HCT116 (cell line): ENCODE measurements around the gene SRSF3. TPM values are rescaled to one million over a fixed set of nuclear protein-coding genes. Genes with fewer than 3 reads are reported as not detected.

Experiments used
- ATAC-seq: fragments of 200-7000 bp; cut with Tn5 transposase; 2 replicates; pipeline ENCODE4 v1.9.1; 2020; ENCODE audit warnings: mild to moderate bottlenecking, moderate library complexity
- BruUV-seq: library from RNA; stranded (reverse); fragments of 400-500 nt; replicated peaks from 2 replicates; lab custom pipeline; 2021; lab: Mats Ljungman, UMichigan
- CTCF ChIA-PET: fragments of 300-600 bp; sonication (Branson Sonifier 250); formaldehyde crosslinking; loops from one replicate; lab custom pipeline; 2021; ENCODE audit warnings: antibody characterized with exemption; lab: Charles Lee
- POLR2A ChIA-PET: fragments of 300-600, 350-600 bp; sonication (Branson Sonifier 250); formaldehyde crosslinking; loops from one replicate; lab custom pipeline; 2021; ENCODE audit warnings: antibody characterized with exemption; lab: Charles Lee
- RAD21 ChIA-PET, 2 experiments: fragments of 300-600 bp; sonication (Branson Sonifier 250); formaldehyde crosslinking; loops; one replicate each; lab custom pipeline; 2023; ENCODE audit warnings: low total read pairs in 2 of 2; ENCODE audit not compliant: uncharacterized antibody in 2 of 2, unreplicated experiment in 2 of 2, low non-redundant PET in 1 of 2; lab: Charles Lee
- DNase-seq: peaks from one replicate; pipeline ENCODE4 v3.0.0-alpha.2; 2010; ENCODE audit warnings: low read depth, low spot score
- H2AFZ ChIP-seq: fragments of 200-600 bp; shearing (Covaris generic), sonication (generic); 2 replicates; pipeline ENCODE4 v1.6.1; 2017; ENCODE audit warnings: low read depth, mixed run types, mixed read lengths, antibody characterized with exemption, low read length; ENCODE audit not compliant: poor library complexity, severe bottlenecking
- H3K27ac ChIP-seq: 2 replicates; pipeline ENCODE4 v1.5.1; 2012; ENCODE audit warnings: low read depth, low read length
- H3K27me3 ChIP-seq: fragments of 200-600 bp; sonication (generic); 2 replicates; pipeline ENCODE4 v1.6.1; 2016; ENCODE audit warnings: mixed run types, low read length, mixed read lengths; ENCODE audit not compliant: insufficient read depth
- H3K36me3 ChIP-seq, 2 experiments: fragments of 200-500 bp in 1 of 2; fragments of 200-600 bp in 1 of 2; sonication (Bioruptor generic) in 1 of 2; sonication (generic) in 1 of 2; 2 replicates each; pipeline versions ENCODE4 v1.5.1 to v1.6.1; 2014 to 2016; ENCODE audit warnings: low read length in 2 of 2, inconsistent platforms in 1 of 2, mixed read lengths in 1 of 2, mixed run types in 1 of 2; ENCODE audit not compliant: insufficient read depth in 2 of 2, control insufficient read depth in 1 of 2
- H3K4me1 ChIP-seq, 2 experiments: fragments of 200-600 bp in 1 of 2; sonication (generic) in 1 of 2; 2 replicates each; pipeline versions ENCODE4 v1.5.1 to v1.6.1; 2012 to 2017; ENCODE audit warnings: low read length in 2 of 2, inconsistent platforms in 1 of 2, mild to moderate bottlenecking in 1 of 2, mixed read lengths in 1 of 2, mixed run types in 1 of 2, moderate library complexity in 1 of 2; ENCODE audit not compliant: insufficient read depth in 2 of 2, control insufficient read depth in 1 of 2
- H3K4me2 ChIP-seq: fragments of 200-600 bp; sonication (generic); 2 replicates; pipeline ENCODE4 v1.6.1; 2017; ENCODE audit warnings: mixed run types, low read length, mixed read lengths
- H3K4me3 ChIP-seq, 2 experiments: fragments of 200-600 bp in 1 of 2; sonication (generic) in 1 of 2; replicated peaks in 1 of 2; 2 replicates each; pipeline ENCODE4 v1.5.1; 2011 to 2016; ENCODE audit warnings: low read length in 2 of 2, control low read depth in 1 of 2, low read depth in 1 of 2, mild to moderate bottlenecking in 1 of 2, mixed read lengths in 1 of 2, mixed run types in 1 of 2
- H3K79me2 ChIP-seq: fragments of 200-600 bp; sonication (generic); 2 replicates; pipeline ENCODE4 v1.6.1; 2017; ENCODE audit warnings: mild to moderate bottlenecking, mixed run types, low read length, moderate library complexity, mixed read lengths; ENCODE audit not compliant: insufficient read depth
- H3K9ac ChIP-seq: fragments of 200-600 bp; sonication (generic); 2 replicates; pipeline ENCODE4 v1.6.1; 2016; ENCODE audit warnings: low read length, mixed read lengths
- H3K9me2 ChIP-seq: fragments of 200-600 bp; sonication (generic), shearing (Covaris generic); 2 replicates; pipeline ENCODE4 v1.6.1; 2017; ENCODE audit warnings: mixed run types, mild to moderate bottlenecking, moderate library complexity; ENCODE audit not compliant: insufficient read depth
- H3K9me3 ChIP-seq, 2 experiments: fragments of 200-500 bp in 1 of 2; fragments of 200-600 bp in 1 of 2; sonication (Bioruptor generic) in 1 of 2; sonication (generic) in 1 of 2; 2 replicates each; pipeline ENCODE4 v1.6.1; 2014 to 2017; ENCODE audit warnings: low read length in 2 of 2, mixed read lengths in 2 of 2, inconsistent platforms in 1 of 2, low read depth in 1 of 2, mild to moderate bottlenecking in 1 of 2, mixed run types in 1 of 2, moderate library complexity in 1 of 2; ENCODE audit not compliant: control insufficient read depth in 1 of 2, insufficient read depth in 1 of 2
- H4K20me1 ChIP-seq: fragments of 200-600 bp; sonication (generic), shearing (Covaris generic); 2 replicates; pipeline ENCODE4 v1.6.1; 2017; ENCODE audit warnings: mixed run types, mild to moderate bottlenecking, moderate library complexity; ENCODE audit not compliant: insufficient read depth
- CBX3 ChIP-seq: IDR thresholded peaks from 2 replicates; pipeline ENCODE4 v1.6.1; 2012; ENCODE audit warnings: low read depth
- CEBPB ChIP-seq: IDR thresholded peaks from 2 replicates; pipeline ENCODE4 v1.6.1; 2012; ENCODE audit warnings: low read depth
- EZH2phosphoT487 ChIP-seq: fragments of 200-600 bp; IDR thresholded peaks from 2 replicates; pipeline ENCODE4 v1.6.1; 2018; ENCODE audit warnings: antibody characterized with exemption, borderline replicate concordance
- POLR2A ChIP-seq: IDR thresholded peaks from 2 replicates; pipeline ENCODE4 v1.7.0; 2011; ENCODE audit warnings: borderline replicate concordance; ENCODE audit not compliant: insufficient read depth, insufficient read length; ENCODE audit errors: extremely low read depth
- POLR2AphosphoS5 ChIP-seq: IDR thresholded peaks from 2 replicates; pipeline ENCODE4 v1.6.1; 2011; ENCODE audit warnings: mild to moderate bottlenecking, low read depth, low read length, moderate library complexity
- RAD21 ChIP-seq: IDR thresholded peaks from 2 replicates; pipeline ENCODE4 v1.6.1; 2012; ENCODE audit warnings: low read depth, mild to moderate bottlenecking
- SIN3A ChIP-seq: IDR thresholded peaks from 2 replicates; pipeline ENCODE4 v1.6.1; 2012; ENCODE audit warnings: low read depth
- SP1 ChIP-seq: IDR thresholded peaks from 2 replicates; pipeline ENCODE4 v1.6.1; 2012; ENCODE audit warnings: low read depth
- YY1 ChIP-seq: IDR thresholded peaks from 2 replicates; pipeline ENCODE4 v1.6.1; 2011; ENCODE audit warnings: low read length, low read depth, moderate library complexity, mild to moderate bottlenecking; ENCODE audit not compliant: insufficient replicate concordance; ENCODE audit errors: extremely low read depth
- intact Hi-C: fragments of 100-400 bp; cut with micrococcal nuclease; formaldehyde crosslinking; loops from 2 replicates; pipeline ENCODE4 v1.10.0; 2022
- total RNA-seq: library from RNA; stranded (reverse); gene quantifications from one replicate; pipeline ENCODE4 v1.2.1, GENCODE V29; 2021; ENCODE audit not compliant: unreplicated experiment
- TF ChIP-seq, protein P1 (sequence below): IDR thresholded peaks from 2 replicates; pipeline ENCODE4 v1.6.1; 2012; ENCODE audit warnings: low read depth

SRSF3 gene
- total RNA-seq, 1 experiment from 2014 or later = 362 TPM

DNA sequence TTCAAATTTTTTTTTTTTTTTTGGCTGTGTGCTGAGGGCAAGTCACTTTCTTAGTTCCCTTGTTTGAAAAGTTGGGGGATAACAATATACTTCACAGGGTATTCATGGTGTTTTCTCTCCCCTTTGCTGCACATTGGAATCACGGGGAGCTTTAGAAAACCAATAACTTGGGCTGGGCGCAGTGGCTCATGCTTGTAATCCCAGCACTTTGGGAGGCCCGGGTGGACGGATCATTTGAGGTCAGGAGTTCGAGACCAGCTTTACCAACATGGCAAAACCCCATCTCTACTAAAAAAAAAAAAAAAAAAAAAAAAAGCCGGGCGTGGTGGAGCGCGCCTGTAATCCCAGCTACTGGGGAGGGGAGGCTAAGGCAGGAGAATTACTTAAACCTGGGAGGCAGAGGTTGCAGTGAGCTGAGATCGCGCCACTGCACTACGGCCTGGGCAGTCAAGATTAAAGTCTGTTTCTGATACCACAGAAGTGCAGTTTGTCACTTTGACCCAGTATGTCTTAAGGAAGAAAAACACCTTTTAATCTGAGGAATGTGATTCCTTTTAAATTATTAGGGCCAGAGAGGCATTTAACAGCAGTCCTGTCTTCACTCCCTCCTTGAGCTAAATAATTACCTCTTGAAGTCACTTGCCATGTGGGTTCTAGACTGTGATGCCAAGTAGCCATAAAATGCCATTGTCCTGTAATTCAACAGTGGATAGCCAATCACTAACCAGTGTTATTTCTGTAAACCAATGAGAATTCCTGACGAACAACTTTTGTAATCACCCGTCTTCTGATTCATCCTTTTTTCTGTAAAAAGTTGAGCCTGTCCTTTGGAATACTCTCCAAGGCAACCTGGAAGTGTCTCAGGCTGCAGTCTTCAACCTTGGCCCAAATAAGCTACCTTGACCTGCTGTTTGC, 16.1 kb downstream of the SRSF3 start:
- Histone ChIP-seq H3K9ac (no peak overlapping the region), H3K9me2 (no peaks in the 10 kb centered on the region), H3K36me3 (peaks cover 12 to 28% of the 10 kb centered on the region in 2 experiments), H3K27ac (no peak overlapping the region), H4K20me1 (peaks cover 13% of the 10 kb centered on the region; the same call in 1 of the 2 replicates), H3K4me3 (no peak overlapping the region), H3K4me1 (peaks cover 12 to 16% of the 10 kb centered on the region in 2 experiments), H3K27me3 (no peaks in the 10 kb centered on the region), H3K9me3 (no peaks in the 10 kb centered on the region), H3K79me2 (peaks cover 43% of the 10 kb centered on the region), H2AFZ (no peak overlapping the region), H3K4me2 (no peak overlapping the region)
- POLR2A ChIA-PET = interaction anchor here (1.5 to 3.2 kb wide), 2 partner anchors 11 to 17 kb away, joined by 3 to 20 read pairs; no protein-coding TSS in a partner anchor
- intact Hi-C loops = no loop called here
- RAD21 ChIA-PET = interaction anchor here in 1 of 2 experiments (0.7 kb wide), 1 partner anchor 203 kb away, joined by 6 read pairs; no protein-coding TSS in a partner anchor
- no TSS peak for BruUV-seq
- TF ChIP-seq SIN3A (no peak), EZH2phosphoT487 (no peak), POLR2A (no peak), YY1 (no peak), POLR2AphosphoS5 (no peak; the same call in 1 of the 2 replicates), SP1 (no peak), CEBPB (no peak), CBX3 (no peak), RAD21 (no peak)
- TF ChIP-seq, protein P1, sequence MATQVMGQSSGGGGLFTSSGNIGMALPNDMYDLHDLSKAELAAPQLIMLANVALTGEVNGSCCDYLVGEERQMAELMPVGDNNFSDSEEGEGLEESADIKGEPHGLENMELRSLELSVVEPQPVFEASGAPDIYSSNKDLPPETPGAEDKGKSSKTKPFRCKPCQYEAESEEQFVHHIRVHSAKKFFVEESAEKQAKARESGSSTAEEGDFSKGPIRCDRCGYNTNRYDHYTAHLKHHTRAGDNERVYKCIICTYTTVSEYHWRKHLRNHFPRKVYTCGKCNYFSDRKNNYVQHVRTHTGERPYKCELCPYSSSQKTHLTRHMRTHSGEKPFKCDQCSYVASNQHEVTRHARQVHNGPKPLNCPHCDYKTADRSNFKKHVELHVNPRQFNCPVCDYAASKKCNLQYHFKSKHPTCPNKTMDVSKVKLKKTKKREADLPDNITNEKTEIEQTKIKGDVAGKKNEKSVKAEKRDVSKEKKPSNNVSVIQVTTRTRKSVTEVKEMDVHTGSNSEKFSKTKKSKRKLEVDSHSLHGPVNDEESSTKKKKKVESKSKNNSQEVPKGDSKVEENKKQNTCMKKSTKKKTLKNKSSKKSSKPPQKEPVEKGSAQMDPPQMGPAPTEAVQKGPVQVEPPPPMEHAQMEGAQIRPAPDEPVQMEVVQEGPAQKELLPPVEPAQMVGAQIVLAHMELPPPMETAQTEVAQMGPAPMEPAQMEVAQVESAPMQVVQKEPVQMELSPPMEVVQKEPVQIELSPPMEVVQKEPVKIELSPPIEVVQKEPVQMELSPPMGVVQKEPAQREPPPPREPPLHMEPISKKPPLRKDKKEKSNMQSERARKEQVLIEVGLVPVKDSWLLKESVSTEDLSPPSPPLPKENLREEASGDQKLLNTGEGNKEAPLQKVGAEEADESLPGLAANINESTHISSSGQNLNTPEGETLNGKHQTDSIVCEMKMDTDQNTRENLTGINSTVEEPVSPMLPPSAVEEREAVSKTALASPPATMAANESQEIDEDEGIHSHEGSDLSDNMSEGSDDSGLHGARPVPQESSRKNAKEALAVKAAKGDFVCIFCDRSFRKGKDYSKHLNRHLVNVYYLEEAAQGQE = no peak
- ATAC-seq (no peak), DNase-seq (no peak)
- CTCF ChIA-PET = no interaction called here
